Cerebellar nuclear complex (tissue), 1 donor: ENCODE results near the gene SCP2.
"Not testable (repeated sequence)": the region's sequence is repeated elsewhere in the genome, so short reads cannot be mapped to it uniquely, and the experiment has no call there.

Experiments
- DNase-seq, 2 experiments: peaks; one replicate each; lab custom pipeline; 2025; lab: John Stamatoyannopoulos, UW

SCP2 gene

GRCh38 chr1:52916241-52916975 is 10.7 kb upstream of the SCP2 start:
- no peak for DNase-seq

GRCh38 chr1:52917156-52917555 is 9.9 kb upstream of the SCP2 start:
- DNase-seq: no peak

GRCh38 chr1:52917581-52917980 is 9.5 kb upstream of the SCP2 start:
- no peak for DNase-seq

- no peak for DNase-seq
Measured at GRCh38 chr1:52918201-52918600, 8.9 kb upstream of the SCP2 start.

GRCh38 chr1:52919051-52919722 is 7.9 kb upstream of the SCP2 start:
- no peak for DNase-seq

- no peak for DNase-seq
Measured at GRCh38 chr1:52919723-52920483, 7.2 kb upstream of the SCP2 start.

- no peak for DNase-seq
Measured at GRCh38 chr1:52920791-52921291, 6.2 kb upstream of the SCP2 start.

- DNase-seq: no peak
Measured at GRCh38 chr1:52925571-52926005, 1.5 kb upstream of the SCP2 start.

GRCh38 chr1:52926864-52927211 is 238 bp upstream of the SCP2 start:
- DNase-seq: no peak

- no peak for DNase-seq
Measured at GRCh38 chr1:52928015-52928404, 934 bp downstream of the SCP2 start.

- DNase-seq: no peak
Measured at GRCh38 chr1:52929019-52929418, 1.9 kb downstream of the SCP2 start.

GRCh38 chr1:52937433-52938182 is 10.5 kb downstream of the SCP2 start:
- DNase-seq: no peak

GRCh38 chr1:52938183-52938451 is 11.0 kb downstream of the SCP2 start:
- no peak for DNase-seq

GRCh38 chr1:52943876-52944416 is 16.9 kb downstream of the SCP2 start:
- DNase-seq: no peak

- no peak for DNase-seq
Measured at GRCh38 chr1:52944566-52944965, 17.5 kb downstream of the SCP2 start.

GRCh38 chr1:52947490-52947889 is 20.4 kb downstream of the SCP2 start:
- DNase-seq: no peak

- not testable (repeated sequence) for DNase-seq
Measured at GRCh38 chr1:52949602-52950001, 22.5 kb downstream of the SCP2 start.

- no peak for DNase-seq
Measured at GRCh38 chr1:52952112-52952511, 25.0 kb downstream of the SCP2 start.

- DNase-seq: no peak
Measured at GRCh38 chr1:52955129-52955970, 28.3 kb downstream of the SCP2 start.

GRCh38 chr1:52963101-52963500 is 36.0 kb downstream of the SCP2 start:
- no peak for DNase-seq

- DNase-seq: no peak
Measured at GRCh38 chr1:52967666-52968065, 40.6 kb downstream of the SCP2 start.
